ENCODE results near the gene GCNT2. TPM values are rescaled to one million over a fixed set of nuclear protein-coding genes. Genes with fewer than 3 reads are reported as not detected.
A peak's percentile ranks its signal among the peaks of the same experiment; 100 is the strongest.
"Not testable (repeated sequence)": the region's sequence is repeated elsewhere in the genome, so short reads cannot be mapped to it uniquely, and the experiment has no call there.

GCNT2 gene
- total RNA-seq, 1 donor from 2014 or later: 17.2 TPM

- TF ChIP-seq CTCF (IDR thresholded peaks at IDR 0.05) (no peak), POLR2AphosphoS5 (IDR thresholded peaks at IDR 0.05; ENCODE audit: insufficient read depth in 1 of 2, low read depth in 1 of 2) (no peak), POLR2A (IDR thresholded peaks at IDR 0.05) (no peak)
- Histone ChIP-seq H3K4me3 (no peak overlapping the region), H3K27ac (no peak overlapping the region), H3K36me3 (no peaks in the 10 kb centered on the region), H3K27me3 (no peaks in the 10 kb centered on the region), H3K4me1 (no peaks in the 10 kb centered on the region), H3K9me3 (no peaks in the 10 kb centered on the region)
- intact Hi-C loops (cut with DNase I): no loop called here
- DNase-seq (ENCODE audit: extremely low spot score in 2 of 2): no peak
These were observed 6.9 kb upstream of the GCNT2 start for GRCh38 chr6:10514049-10514780.

- Histone ChIP-seq H3K27me3 (no peaks in the 10 kb centered on the region), H3K9me3 (no peaks in the 10 kb centered on the region), H3K27ac (no peak overlapping the region), H3K36me3 (no peaks in the 10 kb centered on the region), H3K4me1 (no peaks in the 10 kb centered on the region), H3K4me3 (no peak overlapping the region)
- no peak for DNase-seq (ENCODE audit: extremely low spot score in 2 of 2)
- TF ChIP-seq POLR2A (IDR thresholded peaks at IDR 0.05) (no peak), CTCF (IDR thresholded peaks at IDR 0.05) (no peak), POLR2AphosphoS5 (IDR thresholded peaks at IDR 0.05; ENCODE audit: insufficient read depth in 1 of 2, low read depth in 1 of 2) (no peak)
- intact Hi-C loops (cut with DNase I): no loop called here
These were observed 4.2 kb upstream of the GCNT2 start for GRCh38 chr6:10516953-10517352.

- DNase-seq (ENCODE audit: extremely low spot score in 2 of 2): no peak
- H3K36me3 ChIP-seq: no peaks in the 10 kb centered on the region
- intact Hi-C loops (cut with DNase I): no loop called here
- no peak overlapping the region for H3K4me3 ChIP-seq
- H3K9me3 ChIP-seq: no peaks in the 10 kb centered on the region
- H3K27ac ChIP-seq: no peak overlapping the region
- no peaks in the 10 kb centered on the region for H3K4me1 ChIP-seq
- TF ChIP-seq POLR2A (IDR thresholded peaks at IDR 0.05) (no peak), POLR2AphosphoS5 (IDR thresholded peaks at IDR 0.05; ENCODE audit: insufficient read depth in 1 of 2, low read depth in 1 of 2) (peak in 1 of 2 donors; percentile 15)
- H3K27me3 ChIP-seq: no peaks in the 10 kb centered on the region
These were observed 2.4 kb upstream of the GCNT2 start for GRCh38 chr6:10518557-10519407.

- H3K4me1 ChIP-seq; H3K4me3 ChIP-seq; intact Hi-C loops (cut with DNase I); H3K27ac ChIP-seq; H3K27me3 ChIP-seq; H3K36me3 ChIP-seq; H3K9me3 ChIP-seq; DNase-seq (ENCODE audit: extremely low spot score in 2 of 2): not testable (repeated sequence)
These were observed 1.8 kb upstream of the GCNT2 start for GRCh38 chr6:10519408-10519697.

- H3K4me3 ChIP-seq: no peak overlapping the region
These were observed 683 bp upstream of the GCNT2 start for GRCh38 chr6:10520468-10520867.

More at GRCh38 chr6:10520468-10520867, 683 bp upstream of the GCNT2 start:
- no peak for DNase-seq (ENCODE audit: extremely low spot score in 2 of 2)
- intact Hi-C loops (cut with DNase I): no loop called here
- Histone ChIP-seq H3K36me3 (no peaks in the 10 kb centered on the region), H3K4me1 (no peaks in the 10 kb centered on the region), H3K9me3 (no peaks in the 10 kb centered on the region), H3K27me3 (no peaks in the 10 kb centered on the region), H3K27ac (no peak overlapping the region)
- TF ChIP-seq POLR2AphosphoS5 (IDR thresholded peaks at IDR 0.05; ENCODE audit: insufficient read depth in 1 of 2, low read depth in 1 of 2): no peak
- no peak for TF ChIP-seq CTCF (IDR thresholded peaks at IDR 0.05)
- TF ChIP-seq POLR2A (IDR thresholded peaks at IDR 0.05): no peak
